Ishikawa (cell line): ENCODE measurements around the gene HRCT1.
A peak's percentile ranks its signal among the peaks of the same experiment; 100 is the strongest.

Experiments used
- CEBPB ChIP-seq: IDR thresholded peaks from 2 replicates; pipeline ENCODE4 v1.6.1; 2012
- CREB1 ChIP-seq: IDR thresholded peaks from 2 replicates; pipeline ENCODE4 v1.6.1; 2012; ENCODE audit warnings: low read depth
- EGR1 ChIP-seq: IDR thresholded peaks from 2 replicates; pipeline ENCODE4 v1.6.1; 2012
- EP300 ChIP-seq: IDR thresholded peaks from 2 replicates; pipeline ENCODE4 v1.6.1; 2012; ENCODE audit warnings: borderline replicate concordance
- FOXM1 ChIP-seq: IDR thresholded peaks from 2 replicates; pipeline ENCODE4 v1.6.1; 2012; ENCODE audit warnings: low read depth, borderline replicate concordance
- NFIC ChIP-seq: IDR thresholded peaks from 2 replicates; pipeline ENCODE4 v1.6.1; 2012
- RAD21 ChIP-seq: IDR thresholded peaks from 2 replicates; pipeline ENCODE4 v1.6.1; 2012; ENCODE audit warnings: low read depth
- TAF1 ChIP-seq: IDR thresholded peaks from 2 replicates; pipeline ENCODE4 v1.6.1; 2012; ENCODE audit warnings: low read depth, mild to moderate bottlenecking
- TCF12 ChIP-seq: IDR thresholded peaks from 2 replicates; pipeline ENCODE4 v1.6.1; 2012; ENCODE audit warnings: low read depth
- TEAD4 ChIP-seq: IDR thresholded peaks from 2 replicates; pipeline ENCODE4 v1.6.1; 2012
- YY1 ChIP-seq: IDR thresholded peaks from 2 replicates; pipeline ENCODE4 v1.6.1; 2012; ENCODE audit warnings: low read depth
- ZBTB7A ChIP-seq: IDR thresholded peaks from 2 replicates; pipeline ENCODE4 v1.6.1; 2012; ENCODE audit warnings: low read depth
- TF ChIP-seq, protein P1 (sequence below): IDR thresholded peaks from 2 replicates; pipeline ENCODE4 v1.6.1; 2012
- TF ChIP-seq, protein P2 (sequence below): IDR thresholded peaks from 2 replicates; pipeline ENCODE4 v1.6.1; 2012; ENCODE audit warnings: low read depth, mild to moderate bottlenecking
- TF ChIP-seq, protein P3 (sequence below): IDR thresholded peaks from 2 replicates; pipeline ENCODE4 v1.6.1; 2012

Gene HRCT1

DNA sequence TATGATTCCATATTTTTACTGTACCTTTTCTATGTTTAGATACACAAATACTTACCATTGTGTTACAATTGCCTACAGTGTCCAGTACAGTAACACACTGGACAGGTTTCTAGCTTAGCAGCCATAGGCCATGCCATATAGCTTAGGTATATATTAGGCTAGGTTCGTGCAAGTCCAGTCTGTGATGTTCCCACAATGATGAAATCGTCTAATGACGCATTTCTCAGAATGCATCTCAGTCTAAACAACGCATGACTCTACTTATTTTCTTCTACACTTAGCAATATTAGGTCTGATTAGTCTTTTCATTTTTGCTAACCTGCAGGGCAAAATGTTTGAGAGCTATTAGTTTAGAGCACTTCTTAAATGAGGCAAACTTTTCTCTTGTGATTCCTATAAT is 29.3 kb downstream of the HRCT1 start:
- no peak for TF ChIP-seq EGR1
- no peak for TF ChIP-seq FOXM1
- no peak for TF ChIP-seq RAD21
- TF ChIP-seq, protein P1, sequence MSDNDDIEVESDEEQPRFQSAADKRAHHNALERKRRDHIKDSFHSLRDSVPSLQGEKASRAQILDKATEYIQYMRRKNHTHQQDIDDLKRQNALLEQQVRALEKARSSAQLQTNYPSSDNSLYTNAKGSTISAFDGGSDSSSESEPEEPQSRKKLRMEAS, result no peak
- TF ChIP-seq ZBTB7A, result no peak
- TF ChIP-seq TCF12, result no peak
- TF ChIP-seq CREB1, result no peak
- TF ChIP-seq, protein P2, sequence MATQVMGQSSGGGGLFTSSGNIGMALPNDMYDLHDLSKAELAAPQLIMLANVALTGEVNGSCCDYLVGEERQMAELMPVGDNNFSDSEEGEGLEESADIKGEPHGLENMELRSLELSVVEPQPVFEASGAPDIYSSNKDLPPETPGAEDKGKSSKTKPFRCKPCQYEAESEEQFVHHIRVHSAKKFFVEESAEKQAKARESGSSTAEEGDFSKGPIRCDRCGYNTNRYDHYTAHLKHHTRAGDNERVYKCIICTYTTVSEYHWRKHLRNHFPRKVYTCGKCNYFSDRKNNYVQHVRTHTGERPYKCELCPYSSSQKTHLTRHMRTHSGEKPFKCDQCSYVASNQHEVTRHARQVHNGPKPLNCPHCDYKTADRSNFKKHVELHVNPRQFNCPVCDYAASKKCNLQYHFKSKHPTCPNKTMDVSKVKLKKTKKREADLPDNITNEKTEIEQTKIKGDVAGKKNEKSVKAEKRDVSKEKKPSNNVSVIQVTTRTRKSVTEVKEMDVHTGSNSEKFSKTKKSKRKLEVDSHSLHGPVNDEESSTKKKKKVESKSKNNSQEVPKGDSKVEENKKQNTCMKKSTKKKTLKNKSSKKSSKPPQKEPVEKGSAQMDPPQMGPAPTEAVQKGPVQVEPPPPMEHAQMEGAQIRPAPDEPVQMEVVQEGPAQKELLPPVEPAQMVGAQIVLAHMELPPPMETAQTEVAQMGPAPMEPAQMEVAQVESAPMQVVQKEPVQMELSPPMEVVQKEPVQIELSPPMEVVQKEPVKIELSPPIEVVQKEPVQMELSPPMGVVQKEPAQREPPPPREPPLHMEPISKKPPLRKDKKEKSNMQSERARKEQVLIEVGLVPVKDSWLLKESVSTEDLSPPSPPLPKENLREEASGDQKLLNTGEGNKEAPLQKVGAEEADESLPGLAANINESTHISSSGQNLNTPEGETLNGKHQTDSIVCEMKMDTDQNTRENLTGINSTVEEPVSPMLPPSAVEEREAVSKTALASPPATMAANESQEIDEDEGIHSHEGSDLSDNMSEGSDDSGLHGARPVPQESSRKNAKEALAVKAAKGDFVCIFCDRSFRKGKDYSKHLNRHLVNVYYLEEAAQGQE, result no peak
- no peak for TF ChIP-seq TAF1
- TF ChIP-seq CEBPB, result no peak
- TF ChIP-seq TEAD4, result no peak
- TF ChIP-seq, protein P3, sequence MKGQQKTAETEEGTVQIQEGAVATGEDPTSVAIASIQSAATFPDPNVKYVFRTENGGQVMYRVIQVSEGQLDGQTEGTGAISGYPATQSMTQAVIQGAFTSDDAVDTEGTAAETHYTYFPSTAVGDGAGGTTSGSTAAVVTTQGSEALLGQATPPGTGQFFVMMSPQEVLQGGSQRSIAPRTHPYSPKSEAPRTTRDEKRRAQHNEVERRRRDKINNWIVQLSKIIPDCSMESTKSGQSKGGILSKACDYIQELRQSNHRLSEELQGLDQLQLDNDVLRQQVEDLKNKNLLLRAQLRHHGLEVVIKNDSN, result no peak
- no peak for TF ChIP-seq YY1
- TF ChIP-seq NFIC, result no peak
- no peak for TF ChIP-seq EP300

DNA sequence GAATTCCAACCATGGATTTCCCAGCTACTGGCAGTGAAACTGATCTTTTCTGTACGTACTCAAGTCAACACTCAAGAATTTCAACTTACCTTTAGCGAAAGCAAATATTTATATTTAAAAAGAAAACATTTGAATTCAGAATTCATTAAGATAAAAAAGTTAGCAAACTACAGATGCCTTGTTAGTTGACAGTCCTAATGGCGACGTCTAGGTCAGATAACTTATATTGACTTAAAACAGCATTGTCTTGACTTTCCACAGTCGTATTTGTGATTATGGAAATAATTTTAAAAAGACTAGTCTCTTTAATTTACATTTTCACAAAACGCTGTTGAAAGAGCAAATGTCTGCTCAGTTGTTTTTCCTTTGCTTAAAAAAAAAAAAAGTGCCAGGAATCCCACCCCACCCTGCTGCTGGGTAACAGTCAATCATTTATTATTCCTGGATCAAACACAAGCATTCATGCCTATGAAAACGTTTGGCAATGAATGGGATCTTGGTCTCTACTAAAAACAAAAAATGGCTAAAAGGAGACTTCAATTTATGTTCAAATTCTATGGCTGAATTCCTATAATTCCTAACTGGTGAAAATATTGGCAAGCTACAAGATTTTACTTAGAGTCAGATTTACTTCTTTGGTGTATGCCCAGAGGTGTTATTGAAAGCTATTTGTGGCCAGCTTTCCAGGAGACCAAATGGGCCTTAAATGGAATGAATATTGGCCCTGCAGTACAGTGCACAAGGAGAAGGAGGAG is 29.9 kb downstream of the HRCT1 start:
- TF ChIP-seq FOXM1, result 0 out of 2 replicates have a peak, but pooled peaks have one; percentile 22
- TF ChIP-seq TEAD4, result peak; percentile 8; the same call in 1 of the 2 replicates
- no peak for TF ChIP-seq CREB1

DNA sequence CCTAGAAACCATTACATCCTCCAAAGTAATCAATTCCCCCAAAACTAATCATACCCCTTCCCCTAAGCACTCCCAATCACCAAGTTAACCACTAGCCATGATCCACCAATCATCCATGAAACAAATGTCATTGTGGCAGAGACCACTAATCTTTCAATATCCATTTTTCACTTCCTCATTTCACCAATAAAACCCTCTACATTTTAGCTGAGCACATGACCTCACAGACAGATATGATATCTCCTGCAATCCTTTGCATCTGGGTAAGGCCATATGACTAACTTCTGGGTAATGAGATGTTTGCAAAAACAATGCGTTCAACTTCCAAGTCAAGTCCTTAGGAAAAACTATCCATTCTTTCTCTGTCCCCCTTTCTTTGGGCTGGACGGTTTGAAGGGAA is 31.2 kb downstream of the HRCT1 start:
- TF ChIP-seq TAF1 (no peak), CREB1 (no peak), YY1 (no peak), ZBTB7A (no peak), FOXM1 (no peak), EP300 (no peak), TCF12 (no peak), RAD21 (no peak)
- TF ChIP-seq, protein P2, result no peak

DNA sequence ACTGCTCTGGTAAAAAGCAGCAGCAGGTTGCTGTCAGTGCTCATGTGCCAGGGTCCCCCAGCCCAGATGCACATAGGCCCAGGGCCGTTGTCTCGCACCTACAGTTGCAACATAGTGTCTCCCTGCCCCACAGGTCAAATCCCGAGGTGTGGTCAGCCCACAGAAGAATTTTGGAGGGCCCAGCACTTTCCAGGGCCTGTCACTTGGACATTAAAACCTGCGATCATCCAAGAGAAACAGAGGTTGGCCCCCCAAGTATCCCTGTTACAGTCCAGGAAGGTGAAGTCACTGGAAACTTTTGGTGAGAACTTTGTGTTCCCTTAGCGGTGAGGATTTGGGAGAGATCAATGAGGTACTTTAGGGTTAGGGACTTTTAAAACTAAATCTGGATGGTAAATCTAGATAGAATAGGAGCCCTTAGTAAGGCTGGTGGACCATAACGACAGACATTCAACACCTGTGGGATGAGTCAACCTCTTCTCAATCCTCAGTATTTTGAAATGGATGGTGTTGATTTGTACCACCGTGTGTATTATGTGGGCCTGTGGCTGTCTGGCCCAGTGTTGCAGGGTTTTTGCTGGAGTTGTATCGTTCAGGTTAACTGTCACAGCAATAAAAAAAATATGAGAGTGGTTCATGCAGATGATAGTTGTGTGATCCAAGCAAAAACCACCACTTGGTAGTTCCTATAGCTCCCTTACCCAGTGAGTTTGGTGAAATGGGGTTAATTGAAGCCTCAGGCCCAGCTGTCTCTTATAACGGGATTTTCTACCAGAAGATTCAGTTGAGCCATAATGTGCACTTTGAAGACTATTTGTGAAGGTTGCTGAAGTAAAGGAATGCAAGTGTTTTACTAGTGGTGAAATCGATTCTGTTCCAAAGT is 32.7 kb downstream of the HRCT1 start:
- no peak for TF ChIP-seq RAD21
- TF ChIP-seq, protein P1, result no peak
- no peak for TF ChIP-seq CREB1
- TF ChIP-seq YY1, result no peak
- TF ChIP-seq NFIC, result no peak
- TF ChIP-seq CEBPB, result no peak
- no peak for TF ChIP-seq FOXM1

DNA sequence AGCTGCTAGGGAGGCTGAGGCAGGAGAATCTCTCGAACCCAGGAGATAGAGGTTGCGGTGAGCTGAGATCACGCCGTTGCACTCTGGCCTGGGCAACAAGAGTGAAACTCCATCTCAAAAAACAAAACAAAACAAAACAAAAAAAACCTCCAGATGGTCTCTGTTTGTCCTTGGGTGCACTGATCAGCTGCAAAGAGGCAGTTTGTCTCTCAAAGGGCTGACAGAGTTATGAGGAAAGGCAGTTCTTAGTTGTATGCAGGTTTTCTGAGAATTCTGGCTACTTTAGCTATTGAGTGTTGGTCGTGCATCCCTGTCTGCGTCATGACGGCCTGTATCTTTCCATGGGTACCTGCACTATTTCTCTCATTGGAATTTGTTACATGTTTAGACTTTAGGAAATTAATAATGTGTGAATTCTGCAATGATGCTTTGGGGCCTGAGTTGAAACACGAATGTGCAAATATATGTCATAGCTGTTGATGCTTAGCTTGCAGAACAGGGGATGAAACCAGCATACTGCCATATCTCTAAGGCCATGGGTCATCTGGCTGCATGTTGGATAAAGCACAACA is 33.8 kb downstream of the HRCT1 start:
- TF ChIP-seq TCF12, result no peak
- no peak for TF ChIP-seq YY1
- TF ChIP-seq, protein P1, result no peak
- TF ChIP-seq, protein P2, result no peak
- TF ChIP-seq CREB1, result no peak
- no peak for TF ChIP-seq EGR1
- no peak for TF ChIP-seq NFIC
- no peak for TF ChIP-seq RAD21
